Skin of body (tissue), 2 donors: ENCODE data around the gene TMEM35A. TPM values are rescaled to one million over a fixed set of nuclear protein-coding genes. Genes with fewer than 3 reads are reported as not detected.
"Not testable (repeated sequence)": the region's sequence is repeated elsewhere in the genome, so short reads cannot be mapped to it uniquely, and the experiment has no call there.

Experiments
- DNase-seq: peaks from one replicate; lab custom pipeline; 2025; lab: John Stamatoyannopoulos, UW
- total RNA-seq: library from RNA; depleted of rRNA; stranded (reverse); fragments of >200 nt; gene quantifications from one replicate; pipeline ENCODE4 v1.2.3, GENCODE V29; 2014

TMEM35A gene, protein sequence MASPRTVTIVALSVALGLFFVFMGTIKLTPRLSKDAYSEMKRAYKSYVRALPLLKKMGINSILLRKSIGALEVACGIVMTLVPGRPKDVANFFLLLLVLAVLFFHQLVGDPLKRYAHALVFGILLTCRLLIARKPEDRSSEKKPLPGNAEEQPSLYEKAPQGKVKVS
- 0.79 TPM for total RNA-seq

- peak; percentile 2 for DNase-seq
These were observed at the start of gene TMEM35A for GRCh38 chrX:101078716-101079598. Gene TMEM35A, plus strand, starts transcription at chrX:101078879. Its CDS starts 124 bp downstream, at chrX:101079003.

DNA sequence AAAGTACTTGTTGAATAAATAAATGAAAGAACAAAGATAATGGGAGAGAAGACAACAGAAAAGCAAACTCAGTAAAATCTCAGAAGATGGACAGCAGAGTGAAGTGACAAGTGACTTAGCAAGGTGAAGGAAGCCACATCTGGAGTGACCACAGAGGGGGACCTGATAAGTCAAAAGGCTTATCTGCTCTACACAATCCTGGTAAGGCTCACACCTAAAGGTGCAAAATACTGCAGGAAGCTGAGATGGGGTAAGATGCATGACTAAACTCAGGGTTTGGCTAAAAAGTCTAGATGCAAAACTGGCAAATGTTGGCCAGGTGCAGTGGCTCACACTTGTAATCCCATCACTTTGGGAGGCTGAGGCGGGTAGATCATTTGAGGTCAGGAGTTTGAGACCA, 49.0 kb upstream of the TMEM35A start:
- no peak for DNase-seq

DNA sequence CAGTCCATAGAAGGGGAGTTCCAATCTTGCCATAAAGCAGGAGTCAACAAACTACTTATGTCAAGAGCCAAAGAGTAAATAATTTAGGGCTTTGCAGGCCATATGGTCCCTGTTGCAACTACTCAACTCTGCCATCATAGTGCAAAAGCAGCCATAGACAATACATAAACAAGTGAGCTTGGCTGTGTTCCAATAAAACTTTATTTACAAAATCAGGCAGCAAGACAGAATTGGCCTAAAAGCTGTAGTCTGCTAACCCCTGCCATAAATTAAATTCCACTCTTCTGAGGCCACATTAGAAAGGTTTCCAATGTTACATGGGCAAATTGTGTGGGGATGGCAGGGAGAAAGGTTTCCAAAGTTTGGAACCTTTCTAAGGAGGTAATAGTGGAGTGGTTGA, 41.4 kb upstream of the TMEM35A start:
- no peak for DNase-seq

DNA sequence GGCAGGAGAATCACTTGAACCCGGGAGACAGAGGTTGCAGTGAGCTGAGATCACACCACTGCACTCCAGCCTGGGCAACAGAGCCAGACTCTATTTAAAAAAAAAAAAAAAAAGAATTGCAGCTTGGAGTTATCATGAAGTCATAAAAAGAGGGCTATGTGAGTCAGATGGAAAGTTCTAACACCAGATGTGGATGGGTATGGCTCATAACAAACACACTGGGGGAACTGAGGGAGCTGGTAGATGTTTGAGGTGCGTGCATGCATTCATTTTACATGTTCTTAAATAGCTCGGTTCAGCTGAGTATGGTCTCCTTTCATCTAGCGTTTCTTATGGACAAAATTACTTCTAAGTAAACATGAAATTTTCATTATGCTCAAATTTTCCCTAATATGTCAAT, 38.5 kb upstream of the TMEM35A start:
- no peak for DNase-seq

- DNase-seq, result no peak
These were observed 27.5 kb upstream of the TMEM35A start for GRCh38 chrX:101051153-101051548.

- peak; percentile 38 for DNase-seq
These were observed 27.0 kb upstream of the TMEM35A start, which contains the start of gene TRMT2B for GRCh38 chrX:101051549-101052302. Gene TRMT2B, minus strand, starts transcription at chrX:101052111. Its CDS starts 9,822 bp downstream, at chrX:101042289.

DNA sequence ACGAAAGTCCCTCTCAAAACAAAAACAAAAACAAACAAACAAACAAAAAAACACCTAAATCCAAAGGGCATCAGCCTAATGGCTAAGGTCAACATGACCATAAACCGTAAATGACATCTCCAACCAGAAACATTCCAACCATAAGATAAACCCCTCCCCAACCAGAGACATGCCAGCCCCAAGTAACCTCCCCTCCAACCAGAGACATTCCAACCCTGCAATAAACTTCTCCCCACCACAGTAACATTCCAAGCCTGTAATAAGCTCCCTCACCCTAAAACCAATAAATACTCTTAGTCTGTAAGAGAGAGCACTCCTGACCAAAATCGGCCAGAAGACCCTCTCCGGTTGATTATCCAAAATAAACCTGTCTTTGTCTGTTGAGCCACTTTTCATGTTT, 22.1 kb upstream of the TMEM35A start:
- not testable (repeated sequence) for DNase-seq

DNA sequence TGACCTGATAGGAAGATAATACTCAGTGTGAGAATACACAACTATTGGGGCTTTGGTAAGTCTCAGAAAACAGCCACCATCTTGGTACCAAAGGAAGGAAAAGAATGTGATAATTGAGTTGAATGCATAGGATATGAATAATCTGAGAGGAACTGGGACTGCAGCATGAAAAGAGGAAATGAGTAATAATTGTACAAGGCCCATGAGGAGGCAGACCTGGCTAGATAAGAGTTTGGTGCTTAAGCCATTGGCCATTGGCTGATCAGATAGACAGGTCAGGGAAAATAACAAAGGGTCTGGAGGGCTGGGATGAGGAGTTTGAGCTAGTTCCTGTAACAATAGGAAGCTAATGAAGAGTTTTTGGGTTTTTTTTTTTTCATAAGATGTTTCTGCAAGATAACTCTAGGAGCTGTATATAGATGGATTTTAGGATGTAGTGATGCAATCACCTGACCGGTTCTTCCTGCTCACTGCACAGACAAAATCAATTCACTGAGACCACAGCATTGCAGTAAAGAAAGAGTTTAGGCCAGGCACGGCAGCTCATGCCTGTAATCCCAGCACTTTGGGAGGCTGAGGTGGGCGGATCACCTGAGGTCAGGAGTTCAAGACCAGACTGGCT, 21.5 kb upstream of the TMEM35A start:
- DNase-seq, result no peak

DNA sequence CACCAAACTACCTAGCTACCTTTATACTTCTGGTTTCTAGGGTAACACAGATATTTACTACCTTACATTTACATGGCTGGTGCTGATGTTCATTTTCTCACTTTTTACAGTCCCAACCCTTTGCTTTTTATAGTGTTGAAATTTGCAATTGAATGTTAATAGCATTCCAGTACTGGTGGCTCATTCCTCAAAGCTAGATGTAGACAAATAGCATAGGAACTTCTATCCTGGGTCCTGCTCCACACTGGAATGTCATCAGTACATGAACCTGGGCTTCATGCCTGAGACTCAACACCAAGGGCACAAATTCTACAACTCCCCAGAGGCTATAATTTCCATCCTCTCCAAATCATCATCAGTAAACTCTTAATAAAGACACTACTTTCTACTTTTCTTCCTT, 16.5 kb upstream of the TMEM35A start:
- no peak for DNase-seq

DNA sequence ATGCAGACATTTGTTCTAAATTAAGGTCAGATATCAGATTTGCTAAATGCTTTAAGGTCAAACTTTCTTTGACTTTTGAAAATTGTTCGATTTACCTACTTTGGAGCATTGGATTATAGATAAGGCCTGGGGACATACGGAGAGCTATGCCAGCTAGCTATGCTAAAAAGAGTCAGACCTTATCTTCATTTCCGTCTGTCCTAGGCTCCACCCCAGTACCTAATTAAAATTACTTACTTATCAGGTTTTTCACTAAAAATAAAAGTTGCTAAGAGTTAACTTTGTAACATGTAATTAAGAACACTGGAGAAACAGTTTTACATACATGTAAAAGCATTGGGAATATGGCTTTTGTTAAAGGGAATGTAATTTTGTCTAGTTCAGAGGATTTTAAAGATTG, 7.1 kb upstream of the TMEM35A start:
- DNase-seq, result no peak

DNA sequence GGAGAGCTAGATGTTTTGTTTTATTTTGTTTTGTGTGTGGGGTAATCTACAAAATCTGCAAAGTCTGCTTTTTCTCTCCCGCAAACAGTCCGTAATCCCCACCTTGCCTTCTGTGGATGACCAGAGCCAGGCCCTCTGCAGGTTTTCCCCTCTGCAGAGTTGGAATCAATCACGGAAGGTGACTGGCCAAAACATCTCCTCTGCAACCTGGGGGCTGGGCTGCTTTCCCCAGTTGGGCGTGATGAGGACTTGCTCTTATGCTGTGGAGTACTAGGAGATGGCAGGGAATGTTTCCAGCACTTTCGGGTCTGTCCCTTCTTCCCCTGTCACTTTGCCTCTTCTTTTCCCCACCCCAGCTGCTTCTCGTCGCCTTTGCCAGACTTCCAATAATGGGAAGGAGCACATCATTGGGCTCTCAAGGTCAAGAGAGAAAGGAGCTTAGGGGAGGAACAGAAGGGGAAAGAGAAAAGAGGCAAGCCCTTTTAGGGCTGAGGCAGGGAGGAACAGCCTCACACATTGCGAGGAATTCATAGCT, 1.1 kb downstream of the TMEM35A start:
- no peak for DNase-seq

DNA sequence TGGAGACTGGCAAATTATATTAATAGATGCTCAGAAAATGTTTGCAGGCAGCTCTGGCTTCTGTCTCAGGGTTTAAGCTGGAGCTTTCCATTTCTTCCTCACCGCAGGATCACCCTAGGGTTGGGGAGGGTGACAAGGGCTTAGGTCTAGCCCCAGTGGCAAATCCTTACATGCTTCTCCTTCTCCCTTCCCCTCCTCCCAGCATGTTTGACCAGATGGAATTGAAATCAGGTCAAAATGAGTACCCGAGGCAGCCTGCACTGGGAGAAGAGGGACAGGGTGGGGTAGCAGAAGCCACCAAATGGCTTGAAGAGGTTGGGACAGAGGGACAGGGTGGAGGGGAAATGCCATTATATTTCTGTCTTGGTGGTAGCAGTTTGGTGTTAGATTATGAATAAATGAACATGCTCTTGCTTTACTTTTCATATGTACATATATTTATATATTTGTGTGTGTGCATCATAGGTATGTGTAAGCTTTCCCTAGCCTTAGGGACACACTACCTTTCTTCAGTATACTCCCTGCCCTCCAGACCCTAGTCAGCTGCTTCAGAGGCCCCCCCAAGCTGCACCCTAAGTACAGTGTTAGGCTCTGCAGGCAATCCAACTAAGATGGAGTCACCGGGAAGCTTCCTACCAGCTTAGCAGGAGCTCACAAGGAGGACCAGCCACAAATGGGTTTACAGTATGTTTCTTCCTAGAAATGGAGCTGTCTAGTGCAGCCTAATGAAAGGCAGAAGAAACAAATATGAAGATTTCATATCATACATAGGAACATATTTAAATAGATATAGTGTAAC, 1.8 kb downstream of the TMEM35A start:
- no peak for DNase-seq

DNA sequence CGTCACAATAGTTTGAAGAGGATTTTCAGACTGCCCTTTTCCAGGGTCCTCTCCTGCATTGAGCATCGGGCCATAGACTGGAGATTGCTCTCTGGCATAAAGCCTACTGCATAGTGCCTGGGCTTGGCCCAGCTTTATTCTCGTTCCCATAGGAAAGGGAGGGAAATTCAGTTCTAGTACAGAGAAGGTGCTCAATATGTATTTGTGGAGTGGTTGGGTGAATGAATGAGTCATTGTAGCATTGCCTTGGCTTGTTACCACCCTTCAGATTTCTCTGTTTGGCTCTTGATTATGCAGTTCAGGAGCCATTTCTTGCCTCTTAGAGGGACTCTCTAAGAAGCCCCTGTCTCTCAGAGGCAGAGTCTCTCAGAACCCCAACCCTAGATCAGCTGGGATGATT, 2.6 kb downstream of the TMEM35A start:
- no peak for DNase-seq

- no peak for DNase-seq
These were observed 13.1 kb downstream of the TMEM35A start for GRCh38 chrX:101091817-101092216.

DNA sequence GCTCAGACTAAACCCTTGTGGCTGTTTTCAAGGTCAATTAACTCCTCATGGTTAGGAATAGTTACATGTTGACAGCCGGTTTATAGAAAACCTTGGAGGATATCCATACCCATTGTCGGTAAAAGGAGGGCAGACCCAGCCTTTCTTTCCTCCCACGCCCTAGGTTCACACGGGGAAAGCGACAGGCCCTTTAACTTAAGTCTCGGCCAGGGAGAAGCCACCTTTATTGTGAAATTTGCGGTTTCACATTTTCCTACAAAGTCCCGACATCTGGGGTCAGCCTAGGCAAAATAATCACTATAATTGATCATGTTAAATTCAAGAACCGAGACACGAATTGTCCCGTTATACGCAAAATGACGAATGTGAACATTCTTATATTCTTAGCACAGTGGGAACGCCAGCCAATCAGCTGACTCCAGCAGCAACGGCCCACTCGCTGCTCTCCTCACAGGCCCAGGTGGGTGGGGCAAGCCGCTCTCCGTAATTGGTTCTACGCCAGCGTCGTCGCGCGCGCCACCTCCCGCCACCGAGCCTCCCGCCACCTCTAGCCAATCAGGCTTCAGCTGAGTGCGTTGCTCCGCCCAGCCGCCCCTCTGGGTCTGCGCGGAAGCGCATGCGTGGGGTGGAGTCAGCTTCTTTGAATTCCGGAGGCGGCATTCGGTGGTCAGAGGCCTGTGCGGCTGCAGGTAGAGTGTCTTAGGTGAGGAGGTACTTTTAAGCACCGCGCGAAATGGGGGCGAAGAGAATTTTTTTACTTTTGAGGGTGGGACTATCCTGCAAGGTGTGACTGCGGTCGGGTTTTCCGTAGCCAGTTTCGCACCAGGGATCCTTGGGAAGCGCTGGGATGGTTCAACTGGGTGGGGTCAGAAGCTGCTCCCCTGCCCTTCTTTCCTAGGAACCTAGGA, 19.1 kb downstream of the TMEM35A start, which contains the start of gene CENPI:
CENPI (plus strand) TSS at position 659 of the 908 bp plus-strand sequence. CDS start 2,867 bp downstream, outside the sequence.
- peak; percentile 91 for DNase-seq

DNA sequence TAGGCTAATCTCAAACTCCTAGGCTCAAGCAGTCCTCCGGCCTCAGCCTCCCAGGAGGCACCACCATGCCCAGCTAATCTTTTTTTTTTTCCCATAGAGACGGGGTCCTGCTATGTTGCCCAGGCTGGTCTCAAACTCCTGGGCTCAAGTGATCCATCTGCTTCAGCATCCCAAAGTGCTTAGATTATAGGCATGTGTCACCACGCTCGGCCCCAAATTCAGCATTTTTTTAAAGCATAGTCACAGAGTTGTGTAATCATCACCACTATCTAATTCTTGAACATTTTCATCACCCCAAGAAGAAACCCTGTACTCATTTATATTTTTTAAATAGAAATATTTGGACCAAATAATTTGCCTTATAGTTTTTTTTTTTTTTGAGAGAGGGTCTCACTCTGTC, 29.6 kb downstream of the TMEM35A start:
- DNase-seq, result no peak

- no peak for DNase-seq
These were observed 39.0 kb downstream of the TMEM35A start for GRCh38 chrX:101117701-101118100.

DNA sequence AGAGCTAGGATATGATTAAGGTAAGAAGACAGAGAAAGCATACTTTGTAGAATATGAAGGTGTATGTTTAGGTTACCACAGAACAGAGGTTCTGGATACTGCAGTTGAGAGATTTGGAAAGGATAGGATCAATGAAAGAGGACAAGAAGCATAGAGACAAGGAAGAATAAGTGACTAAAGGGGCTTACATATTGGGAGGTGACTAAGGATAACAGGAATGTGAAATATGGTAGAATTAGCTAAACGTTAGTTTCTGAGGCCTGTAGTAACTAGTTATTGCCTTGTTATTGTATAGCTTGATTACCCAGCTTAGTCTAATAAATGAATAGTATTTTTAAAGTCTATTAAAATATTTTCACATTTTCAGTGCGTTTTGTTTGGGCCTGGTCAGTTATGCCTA, 57.6 kb downstream of the TMEM35A start:
- DNase-seq, result no peak
